ENCODE results near the gene NRF1. TPM values are rescaled to one million over a fixed set of nuclear protein-coding genes. Genes with fewer than 3 reads are reported as not detected.

The NRF1 gene
- total RNA-seq, 2 donors from 2014 or later: 22.9 to 26.4 TPM

DNA sequence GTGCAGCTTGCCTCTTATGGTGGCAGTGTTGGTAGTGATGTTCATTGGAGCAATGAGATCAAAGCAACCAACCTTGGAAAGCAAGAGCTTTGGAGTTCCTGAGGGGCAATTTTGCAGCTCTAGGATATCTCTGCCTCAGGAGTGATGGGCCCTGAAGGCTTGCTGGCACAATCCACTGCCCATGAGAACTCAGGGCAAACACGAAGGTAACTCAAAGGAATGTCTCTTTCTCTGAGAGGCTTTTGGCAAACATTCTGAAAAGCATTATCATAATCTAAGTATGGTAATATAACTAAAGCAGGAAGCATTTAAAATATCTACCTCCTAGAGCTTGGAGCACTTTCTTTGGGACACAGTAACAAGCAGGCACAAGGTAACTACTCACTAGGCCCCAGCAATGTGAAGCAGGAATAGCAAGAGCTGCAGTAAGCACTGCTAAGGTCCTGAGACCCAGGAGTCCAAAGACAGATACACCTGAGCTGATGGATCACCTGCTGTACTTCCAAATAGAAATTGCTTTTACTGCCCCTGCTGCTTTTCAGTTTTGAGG is 103.1 kb downstream of the NRF1 start:
- H3K9me3 Mint-ChIP-seq: no peaks in the 10 kb centered on the region
- Histone ChIP-seq H3K9me3 (ENCODE audit: control insufficient read depth, low read length) (no peaks in the 10 kb centered on the region), H3K27me3 (ENCODE audit: control insufficient read depth, insufficient read depth, low read length, poor library complexity, severe bottlenecking) (no peaks in the 10 kb centered on the region), H3K9ac (ENCODE audit: extremely low read depth, low read length, poor library complexity, severe bottlenecking) (no peak overlapping the region), H3K4me3 (ENCODE audit: low read length) (no peak overlapping the region), H3K27ac (ENCODE audit: low read depth, low read length) (no peak overlapping the region), H3K4me1 (ENCODE audit: control insufficient read depth, insufficient read depth, low read length) (no peaks in the 10 kb centered on the region), H3K36me3 (ENCODE audit: control insufficient read depth, insufficient read depth, low read length) (peaks cover 72% of the 10 kb centered on the region)
- no peak overlapping the region for H3K4me3 Mint-ChIP-seq
- TF ChIP-seq, protein P1, sequence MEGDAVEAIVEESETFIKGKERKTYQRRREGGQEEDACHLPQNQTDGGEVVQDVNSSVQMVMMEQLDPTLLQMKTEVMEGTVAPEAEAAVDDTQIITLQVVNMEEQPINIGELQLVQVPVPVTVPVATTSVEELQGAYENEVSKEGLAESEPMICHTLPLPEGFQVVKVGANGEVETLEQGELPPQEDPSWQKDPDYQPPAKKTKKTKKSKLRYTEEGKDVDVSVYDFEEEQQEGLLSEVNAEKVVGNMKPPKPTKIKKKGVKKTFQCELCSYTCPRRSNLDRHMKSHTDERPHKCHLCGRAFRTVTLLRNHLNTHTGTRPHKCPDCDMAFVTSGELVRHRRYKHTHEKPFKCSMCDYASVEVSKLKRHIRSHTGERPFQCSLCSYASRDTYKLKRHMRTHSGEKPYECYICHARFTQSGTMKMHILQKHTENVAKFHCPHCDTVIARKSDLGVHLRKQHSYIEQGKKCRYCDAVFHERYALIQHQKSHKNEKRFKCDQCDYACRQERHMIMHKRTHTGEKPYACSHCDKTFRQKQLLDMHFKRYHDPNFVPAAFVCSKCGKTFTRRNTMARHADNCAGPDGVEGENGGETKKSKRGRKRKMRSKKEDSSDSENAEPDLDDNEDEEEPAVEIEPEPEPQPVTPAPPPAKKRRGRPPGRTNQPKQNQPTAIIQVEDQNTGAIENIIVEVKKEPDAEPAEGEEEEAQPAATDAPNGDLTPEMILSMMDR (conservative IDR thresholded peaks at IDR 0.05): no peak
- H3K4me1 Mint-ChIP-seq: peaks cover 5% of the 10 kb centered on the region
- no peak overlapping the region for H3K27ac Mint-ChIP-seq
- no peaks in the 10 kb centered on the region for H3K27me3 Mint-ChIP-seq (ENCODE audit: insufficient read depth)
- DNase-seq: no peak
- peaks cover 48% of the 10 kb centered on the region for H3K36me3 Mint-ChIP-seq (ENCODE audit: low read depth)
- 84% methylated on average over 1 of the region's 1 CpG; no CpG with 5 or more reads in 1 of the 2 experiments for WGBS, 2 experiments (ENCODE audit: insufficient coverage in 1 of 2, insufficient read length in 1 of 2)

DNA sequence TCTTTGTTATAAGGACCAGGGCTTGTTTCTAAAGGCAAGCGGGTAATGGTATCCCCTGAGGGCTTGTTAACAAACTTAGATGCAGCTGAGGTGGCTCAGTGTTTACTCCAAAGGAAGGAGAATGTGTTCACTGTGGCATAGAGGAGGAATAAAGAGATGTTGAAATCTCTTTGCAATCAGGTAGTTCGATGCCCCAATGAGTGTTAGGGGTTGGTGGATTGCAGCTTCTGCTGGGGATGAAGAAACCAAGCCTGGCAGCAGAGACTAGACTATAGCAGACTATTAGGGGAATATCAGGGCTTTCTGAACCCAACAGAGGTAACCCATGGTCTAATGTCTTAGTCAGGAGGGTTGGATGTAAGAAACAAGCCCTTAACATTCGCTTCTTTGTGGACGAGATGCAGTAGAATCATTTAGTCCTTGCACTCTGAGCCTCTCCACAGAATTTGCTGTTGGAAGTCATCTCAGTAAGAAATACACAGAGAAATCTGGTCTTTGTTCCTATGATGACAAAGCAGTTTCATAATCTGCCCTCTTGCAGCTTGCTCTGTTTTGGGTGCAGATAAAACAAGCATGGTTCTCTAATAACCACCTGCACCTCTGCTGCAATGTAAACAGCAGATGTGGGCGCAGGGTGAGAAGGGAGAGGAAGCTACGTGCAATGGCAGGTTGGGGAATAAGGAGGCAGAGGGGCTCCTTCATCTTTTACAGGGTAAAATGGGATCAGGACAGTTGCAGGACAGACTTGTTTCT is 108.6 kb downstream of the NRF1 start:
- H3K9me3 Mint-ChIP-seq: no peaks in the 10 kb centered on the region
- H3K9ac ChIP-seq (ENCODE audit: extremely low read depth, low read length, poor library complexity, severe bottlenecking): no peak overlapping the region
- no peaks in the 10 kb centered on the region for H3K27me3 ChIP-seq (ENCODE audit: control insufficient read depth, insufficient read depth, low read length, poor library complexity, severe bottlenecking)
- no peak for DNase-seq
- H3K4me3 ChIP-seq (ENCODE audit: low read length): no peak overlapping the region
- H3K27me3 Mint-ChIP-seq (ENCODE audit: insufficient read depth): no peaks in the 10 kb centered on the region
- H3K4me1 ChIP-seq (ENCODE audit: control insufficient read depth, insufficient read depth, low read length): no peaks in the 10 kb centered on the region
- peaks cover 67% of the 10 kb centered on the region for H3K36me3 ChIP-seq (ENCODE audit: control insufficient read depth, insufficient read depth, low read length)
- TF ChIP-seq, protein P1 (conservative IDR thresholded peaks at IDR 0.05): no peak
- H3K36me3 Mint-ChIP-seq (ENCODE audit: low read depth): peaks cover 69% of the 10 kb centered on the region
- peak overlapping the region; percentile 72 for H3K27ac Mint-ChIP-seq
- WGBS, 2 experiments (ENCODE audit: insufficient coverage in 1 of 2, insufficient read length in 1 of 2): 96 to 99% methylated on average over 4 to 6 of the region's 6 CpGs
- no peaks in the 10 kb centered on the region for H3K4me1 Mint-ChIP-seq
- H3K9me3 ChIP-seq (ENCODE audit: control insufficient read depth, low read length): peaks cover 15% of the 10 kb centered on the region
- H3K4me3 Mint-ChIP-seq: no peak overlapping the region
- H3K27ac ChIP-seq (ENCODE audit: low read depth, low read length): no peak overlapping the region

DNA sequence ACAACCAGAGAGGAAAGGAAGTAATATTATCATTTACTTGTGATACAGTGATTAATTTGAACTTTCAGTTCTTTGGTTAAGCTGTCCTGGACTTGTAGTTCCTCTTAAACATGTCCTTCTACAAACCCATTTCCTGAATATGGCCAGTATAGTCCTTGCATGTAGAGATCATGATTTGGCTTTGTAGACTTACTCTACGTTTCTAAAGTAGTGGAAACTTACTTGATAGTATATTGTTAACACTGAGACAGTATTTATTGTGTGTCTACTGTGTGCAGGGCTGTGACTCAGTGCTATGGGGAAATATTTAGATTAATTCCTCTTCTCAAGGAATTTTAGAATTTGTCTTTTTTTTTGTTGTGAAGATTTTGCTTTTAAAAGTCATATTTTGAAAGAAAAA is 109.5 kb downstream of the NRF1 start:
- Histone ChIP-seq H3K9me3 (ENCODE audit: control insufficient read depth, low read length) (peaks cover 15% of the 10 kb centered on the region), H3K36me3 (ENCODE audit: control insufficient read depth, insufficient read depth, low read length) (peaks cover 63% of the 10 kb centered on the region), H3K27me3 (ENCODE audit: control insufficient read depth, insufficient read depth, low read length, poor library complexity, severe bottlenecking) (no peaks in the 10 kb centered on the region), H3K27ac (ENCODE audit: low read depth, low read length) (no peak overlapping the region), H3K4me1 (ENCODE audit: control insufficient read depth, insufficient read depth, low read length) (no peaks in the 10 kb centered on the region), H3K4me3 (ENCODE audit: low read length) (no peak overlapping the region), H3K9ac (ENCODE audit: extremely low read depth, low read length, poor library complexity, severe bottlenecking) (no peak overlapping the region)
- H3K9me3 Mint-ChIP-seq: no peaks in the 10 kb centered on the region
- no peaks in the 10 kb centered on the region for H3K27me3 Mint-ChIP-seq (ENCODE audit: insufficient read depth)
- H3K36me3 Mint-ChIP-seq (ENCODE audit: low read depth): peaks cover 67% of the 10 kb centered on the region
- 89 to 100% methylated on average over 1 of the region's 1 CpG for WGBS, 2 experiments (ENCODE audit: insufficient coverage in 1 of 2, insufficient read length in 1 of 2)
- H3K4me1 Mint-ChIP-seq: no peaks in the 10 kb centered on the region
- TF ChIP-seq, protein P1 (conservative IDR thresholded peaks at IDR 0.05): no peak
- H3K27ac Mint-ChIP-seq: no peak overlapping the region
- no peak overlapping the region for H3K4me3 Mint-ChIP-seq
- no peak for DNase-seq

Measured in endodermal cell (in vitro differentiated cells).